Endothelial cell of umbilical vein (primary cell): Measurements from ENCODE around the gene GRK6. TPM values are rescaled to one million over a fixed set of nuclear protein-coding genes. Genes with fewer than 3 reads are reported as not detected.
A peak's percentile ranks its signal among the peaks of the same experiment; 100 is the strongest.

Source experiments
- BruUV-seq: library from RNA; stranded (reverse); fragments of 400-500 nt; replicated peaks from 2 replicates; lab custom pipeline; 2021; lab: Mats Ljungman, UMichigan
- CTCF ChIA-PET: fragments of 300-600, 350-600 bp; sonication (Branson Sonifier 250); formaldehyde crosslinking; loops from one replicate; lab custom pipeline; 2021; ENCODE audit warnings: antibody characterized with exemption, inconsistent platforms; lab: Charles Lee
- POLR2A ChIA-PET: fragments of 300-600, 350-600 bp; sonication (Branson Sonifier 250); formaldehyde crosslinking; loops from one replicate; lab custom pipeline; 2021; ENCODE audit warnings: antibody characterized with exemption, inconsistent platforms; lab: Charles Lee
- DNase-seq: peaks from one replicate; pipeline ENCODE4 v3.0.0-alpha.2; 2011; ENCODE audit warnings: low read depth, low spot score
- FAIRE-seq: peaks from 2 replicates; lab custom pipeline; 2011; peaks lifted over from hg19 to GRCh38; lab: Jason Lieb, UNC
- H2AFZ ChIP-seq: 2 replicates; pipeline ENCODE4 v1.6.0; 2012; ENCODE audit warnings: low read depth, low read length, control low read depth, inconsistent platforms
- H3K27ac ChIP-seq: 2 replicates; pipeline ENCODE4 v1.5.1; 2011; ENCODE audit warnings: low read depth, mild to moderate bottlenecking, control low read depth, low read length, moderate library complexity; ENCODE audit not compliant: insufficient read depth
- H3K27me3 ChIP-seq, 2 experiments: 2 replicates each; pipeline versions ENCODE4 v1.6.0 to v1.6.1; 2011; ENCODE audit warnings: low read length in 2 of 2, mixed read lengths in 1 of 2; ENCODE audit not compliant: control insufficient read depth in 2 of 2, insufficient read depth in 2 of 2
- H3K36me3 ChIP-seq, 2 experiments: 2 replicates in 1 of 2; 3 replicates in 1 of 2; pipeline ENCODE4 v1.5.1; 2011; ENCODE audit warnings: low read length in 2 of 2, mild to moderate bottlenecking in 1 of 2, moderate library complexity in 1 of 2; ENCODE audit not compliant: control insufficient read depth in 2 of 2, insufficient read depth in 2 of 2; ENCODE audit errors: extremely low read depth in 1 of 2
- H3K4me1 ChIP-seq: 3 replicates; pipeline ENCODE4 v1.5.1; 2011; ENCODE audit warnings: mild to moderate bottlenecking, low read length; ENCODE audit not compliant: control insufficient read depth, insufficient read depth; ENCODE audit errors: extremely low read depth
- H3K4me2 ChIP-seq: 2 replicates; pipeline ENCODE4 v1.6.1; 2011; ENCODE audit warnings: low read length, control low read depth, mixed read lengths; ENCODE audit not compliant: insufficient read depth
- H3K4me3 ChIP-seq, 3 experiments: fragments of 200-600 bp in 1 of 3; sonication (generic), shearing (Covaris generic) in 1 of 3; replicated peaks in 1 of 3; 2 replicates each; pipeline ENCODE4 v1.5.1; 2011 to 2016; ENCODE audit warnings: control low read depth in 3 of 3, low read length in 3 of 3, mild to moderate bottlenecking in 2 of 3, inconsistent platforms in 1 of 3, low read depth in 1 of 3, moderate library complexity in 1 of 3; ENCODE audit not compliant: insufficient read depth in 1 of 3
- H3K79me2 ChIP-seq: 2 replicates; pipeline ENCODE4 v1.6.0; 2012; ENCODE audit warnings: low read length, inconsistent platforms; ENCODE audit not compliant: control insufficient read depth, insufficient read depth
- H3K9ac ChIP-seq: replicated peaks from 2 replicates; pipeline ENCODE3; 2011; ENCODE audit warnings: low read length, control low read depth; ENCODE audit not compliant: insufficient read depth; ENCODE audit errors: extremely low read depth
- H3K9me1 ChIP-seq: replicated peaks from 3 replicates; pipeline ENCODE4 v1.6.0; 2011; ENCODE audit warnings: mild to moderate bottlenecking, low read length; ENCODE audit not compliant: control insufficient read depth, insufficient read depth; ENCODE audit errors: extremely low read depth
- H3K9me3 ChIP-seq: replicated peaks from 2 replicates; pipeline ENCODE4 v1.5.1; 2012; ENCODE audit warnings: low read length, inconsistent platforms; ENCODE audit not compliant: control insufficient read depth, insufficient read depth
- H4K20me1 ChIP-seq: replicated peaks from 2 replicates; pipeline ENCODE3; 2011; ENCODE audit warnings: mild to moderate bottlenecking, low read length; ENCODE audit not compliant: control insufficient read depth, insufficient read depth; ENCODE audit errors: extremely low read depth
- CTCF ChIP-seq, 2 donors: IDR thresholded peaks; 1 replicate in 1 of 2; 2 replicates in 1 of 2; pipeline ENCODE4 v1.5.1; 2011; ENCODE audit warnings: low read length in 2 of 2, mild to moderate bottlenecking in 2 of 2, moderate library complexity in 2 of 2, control low read depth in 1 of 2, inconsistent platforms in 1 of 2, low read depth in 1 of 2; ENCODE audit not compliant: insufficient read depth in 1 of 2; ENCODE audit errors: extremely low read depth in 1 of 2
- EZH2 ChIP-seq: IDR thresholded peaks from 2 replicates; pipeline ENCODE4 v1.6.1; 2012; ENCODE audit warnings: borderline replicate concordance, low read depth, mild to moderate bottlenecking, moderate library complexity, low read length, inconsistent platforms; ENCODE audit not compliant: severe bottlenecking
- FOS ChIP-seq: IDR thresholded peaks from 2 replicates; pipeline ENCODE4 v1.6.1; 2011; ENCODE audit warnings: mild to moderate bottlenecking, low read length, moderate library complexity, borderline replicate concordance; ENCODE audit not compliant: insufficient read depth
- GATA2 ChIP-seq: IDR thresholded peaks from 2 replicates; pipeline ENCODE4 v1.7.0; 2011; ENCODE audit warnings: low read depth, mild to moderate bottlenecking, moderate library complexity, mixed read lengths, low read length; ENCODE audit not compliant: insufficient read length, insufficient read depth
- JUN ChIP-seq: IDR thresholded peaks from 2 replicates; pipeline ENCODE4 v1.6.1; 2011; ENCODE audit warnings: borderline replicate concordance, low read depth; ENCODE audit not compliant: insufficient read length, insufficient read depth
- MAX ChIP-seq: IDR thresholded peaks from 2 replicates; pipeline ENCODE4 v1.6.1; 2011; ENCODE audit not compliant: insufficient read depth, insufficient read length
- MYC ChIP-seq: IDR thresholded peaks from one replicate; pipeline ENCODE4 v1.6.1; 2011; ENCODE audit warnings: mild to moderate bottlenecking, low read depth, low read length
- POLR2A ChIP-seq: IDR thresholded peaks from 2 replicates; pipeline ENCODE4 v1.6.1; 2012; ENCODE audit warnings: low read depth, mild to moderate bottlenecking, control low read depth, low read length
- POLR2AphosphoS5 ChIP-seq: IDR thresholded peaks from 2 replicates; pipeline ENCODE4 v1.6.1; 2012; ENCODE audit warnings: low read depth, mild to moderate bottlenecking, control low read depth, low read length, moderate library complexity; ENCODE audit not compliant: insufficient read depth
- dilution Hi-C: fragments of 300-500 bp; cut with MboI; formaldehyde crosslinking; loops from one replicate; pipeline ENCODE4 v1.15.0; 2019; ENCODE audit warnings: low sequenced_read_pairs; ENCODE audit not compliant: extremely low pct_ligation_motif_present
- intact Hi-C: fragments of 100-400 bp; cut with micrococcal nuclease; formaldehyde crosslinking; loops from one replicate; pipeline ENCODE4 v1.10.0; 2022
- polyA plus RNA-seq, 4 experiments: library from polyadenylated mRNA; depleted of rRNA in 3 of 4; stranded (reverse) in 3 of 4; unstranded in 1 of 4; fragments of >200 nt; gene quantifications; 2 replicates each; pipeline versions ENCODE4 v1.2.1 to v1.2.3, GENCODE V29; 2011 to 2012; ENCODE audit warnings: missing spikeins in 1 of 4
- total RNA-seq: library from RNA; stranded (reverse); gene quantifications from 2 replicates; pipeline ENCODE4 v1.2.3, GENCODE V29; 2021

Gene GRK6
- total and polyA plus RNA-seq, 2 donors (not counting 3 experiments of a cell fraction or from before 2014, with no cell fraction given) = 28.9 to 36.4 TPM

- no peaks in the 10 kb centered on the region for H3K9me3 ChIP-seq
- no peak overlapping the region for H2AFZ ChIP-seq
- no peak for DNase-seq
- ChIA-PET POLR2A (no interaction called here), CTCF (interaction anchor here (0.7 to 1.0 kb wide), 2 partner anchors 10 to 12 kb away, joined by 3 to 7 read pairs; no protein-coding TSS in a partner anchor)
- dilution Hi-C loops = no loop called here
- H3K4me2 ChIP-seq = no peak overlapping the region
- H3K9ac ChIP-seq = no peak overlapping the region
- H4K20me1 ChIP-seq = no peaks in the 10 kb centered on the region
- TF ChIP-seq MAX (no peak), GATA2 (no peak), POLR2A (no peak), FOS (no peak), CTCF (IDR thresholded peaks at IDR 0.05; ENCODE audit: extremely low read depth in 1 of 2, insufficient read depth in 1 of 2, low read depth in 1 of 2, low read length in 2 of 2) (no peak), MYC (no peak), POLR2AphosphoS5 (no peak), JUN (no peak), EZH2 (no peak)
- H3K36me3 ChIP-seq = peaks cover 16 to 34% of the 10 kb centered on the region in 2 experiments
- H3K27me3 ChIP-seq = no peaks in the 10 kb centered on the region
- TSS peak; percentile 4 for BruUV-seq
- peaks cover 38% of the 10 kb centered on the region for H3K4me1 ChIP-seq
- H3K9me1 ChIP-seq = no peaks in the 10 kb centered on the region
- no peak overlapping the region for H3K27ac ChIP-seq
- intact Hi-C loops = no loop called here
- no peak for FAIRE-seq
- peaks cover 44% of the 10 kb centered on the region for H3K79me2 ChIP-seq
- H3K4me3 ChIP-seq = no peak overlapping the region
Observed at GRCh38 chr5:177467436-177467835, 41.0 kb downstream of the GRK6 start.
